Neural progenitor cell (in vitro differentiated cells): ENCODE measurements around the gene LCK. TPM values are rescaled to one million over a fixed set of nuclear protein-coding genes. Genes with fewer than 3 reads are reported as not detected.

Experiments used
- DNase-seq: peaks from one replicate; pipeline ENCODE4 v3.0.0-alpha.2; 2016; ENCODE audit warnings: low spot score
- H2AFZ ChIP-seq: fragments of 200-600 bp; sonication (generic); replicated peaks from 2 replicates; pipeline ENCODE4 v1.6.1; 2016; ENCODE audit warnings: antibody characterized with exemption
- H3F3A ChIP-seq: fragments of 200-600 bp; sonication (generic); 2 replicates; pipeline ENCODE4 v1.6.1; 2016; ENCODE audit warnings: antibody characterized with exemption, low read depth
- H3K27ac ChIP-seq: fragments of 200-600 bp; sonication (generic); 2 replicates; pipeline ENCODE4 v1.5.1; 2016; ENCODE audit warnings: mild to moderate bottlenecking
- H3K27me3 ChIP-seq: fragments of 200-600 bp; sonication (generic); 2 replicates; pipeline ENCODE4 v1.6.1; 2016; ENCODE audit warnings: mild to moderate bottlenecking, moderate library complexity
- H3K36me3 ChIP-seq: fragments of 200-600 bp; sonication (generic); 2 replicates; pipeline ENCODE4 v1.5.1; 2016
- H3K4me1 ChIP-seq: fragments of 200-600 bp; sonication (generic); 2 replicates; pipeline ENCODE4 v1.6.1; 2016; ENCODE audit warnings: mixed run types
- H3K4me2 ChIP-seq: fragments of 200-600 bp; sonication (generic); 2 replicates; pipeline ENCODE4 v1.6.1; 2016
- H3K4me3 ChIP-seq: fragments of 200-600 bp; sonication (generic); 2 replicates; pipeline ENCODE4 v1.5.1; 2016
- H3K79me2 ChIP-seq: fragments of 200-600 bp; sonication (generic); 2 replicates; pipeline ENCODE4 v1.6.1; 2016; ENCODE audit warnings: low read depth
- H3K9ac ChIP-seq: fragments of 200-600 bp; sonication (generic); 2 replicates; pipeline ENCODE4 v1.6.1; 2016
- H3K9me3 ChIP-seq: fragments of 200-600 bp; sonication (generic); 2 replicates; pipeline ENCODE4 v1.5.1; 2016; ENCODE audit warnings: low read depth
- H4K20me1 ChIP-seq: fragments of 200-600 bp; sonication (generic); 2 replicates; pipeline ENCODE4 v1.6.1; 2016; ENCODE audit warnings: low read depth
- H3K27ac Mint-ChIP-seq: 3 replicates; pipeline ENCODE4 v1.8.0; 2021; ENCODE audit warnings: mixed read lengths
- H3K27me3 Mint-ChIP-seq: 2 replicates; pipeline ENCODE4 v1.8.0; 2022; ENCODE audit warnings: low read depth, mild to moderate bottlenecking, inconsistent platforms, moderate library complexity, mixed read lengths; ENCODE audit not compliant: insufficient read depth
- H3K36me3 Mint-ChIP-seq: 3 replicates; pipeline ENCODE4 v1.8.0; 2021; ENCODE audit warnings: mixed read lengths
- H3K4me1 Mint-ChIP-seq: 3 replicates; pipeline ENCODE4 v1.8.0; 2021; ENCODE audit warnings: mixed read lengths
- H3K4me3 Mint-ChIP-seq: 3 replicates; pipeline ENCODE4 v1.8.0; 2021; ENCODE audit warnings: mild to moderate bottlenecking, moderate library complexity, mixed read lengths
- H3K9me3 Mint-ChIP-seq: 3 replicates; pipeline ENCODE4 v1.8.0; 2020; ENCODE audit warnings: mixed read lengths
- EZH2 ChIP-seq: fragments of 200-600 bp; sonication (generic); IDR thresholded peaks from 2 replicates; pipeline ENCODE4 v1.6.1; 2017; ENCODE audit warnings: antibody characterized with exemption, mild to moderate bottlenecking, moderate library complexity
- EZH2phosphoT487 ChIP-seq: fragments of 200-600 bp; sonication (generic); IDR thresholded peaks from 2 replicates; pipeline ENCODE4 v1.6.1; 2017; ENCODE audit warnings: antibody characterized with exemption
- total RNA-seq: library from RNA; depleted of rRNA; stranded (reverse); fragments of >200 nt; gene quantifications from 2 replicates; pipeline ENCODE4 v1.2.3, GENCODE V29; 2015; ENCODE audit warnings: low replicate concordance
- TF ChIP-seq, protein P1 (sequence below): fragments of 200-600 bp; sonication (generic); IDR thresholded peaks from 2 replicates; pipeline ENCODE4 v1.5.1; 2017; ENCODE audit warnings: antibody characterized with exemption, mild to moderate bottlenecking

Gene LCK
- total RNA-seq, 1 donor from 2014 or later = 0.32 TPM

DNA sequence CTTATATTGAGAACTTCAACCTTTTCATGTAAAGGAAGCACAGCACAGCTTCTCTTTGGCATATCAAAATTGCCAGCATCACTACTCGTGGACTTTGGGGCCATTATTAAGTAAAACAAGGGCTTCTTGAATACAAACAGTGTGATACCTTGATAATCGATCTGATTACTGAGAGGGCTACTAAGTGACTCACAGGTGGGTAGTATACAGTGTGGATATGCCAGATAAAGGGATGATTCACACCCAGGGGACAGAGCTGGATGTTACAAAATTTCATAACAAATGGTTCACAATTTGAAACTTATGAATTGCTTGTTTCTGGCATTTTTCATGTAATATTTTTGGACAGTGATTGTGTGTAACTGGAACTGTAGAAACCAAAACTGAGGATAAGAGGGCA is 56.3 kb downstream of the LCK start:
- Histone ChIP-seq H3K4me2 (no peak overlapping the region), H3K9me3 (no peaks in the 10 kb centered on the region), H3K27me3 (no peaks in the 10 kb centered on the region), H3F3A (peaks cover 7% of the 10 kb centered on the region), H3K9ac (no peak overlapping the region), H4K20me1 (peaks cover 58% of the 10 kb centered on the region), H3K79me2 (peaks cover 82% of the 10 kb centered on the region), H3K27ac (no peak overlapping the region), H2AFZ (no peak overlapping the region), H3K4me3 (no peak overlapping the region), H3K36me3 (peaks cover 19% of the 10 kb centered on the region), H3K4me1 (no peaks in the 10 kb centered on the region)
- Mint-ChIP-seq H3K4me1 (peaks cover 8% of the 10 kb centered on the region), H3K27ac (no peak overlapping the region), H3K27me3 (no peaks in the 10 kb centered on the region), H3K36me3 (peaks cover 26% of the 10 kb centered on the region), H3K9me3 (peaks cover 5% of the 10 kb centered on the region), H3K4me3 (no peak overlapping the region)
- DNase-seq = no peak
- TF ChIP-seq, protein P1, sequence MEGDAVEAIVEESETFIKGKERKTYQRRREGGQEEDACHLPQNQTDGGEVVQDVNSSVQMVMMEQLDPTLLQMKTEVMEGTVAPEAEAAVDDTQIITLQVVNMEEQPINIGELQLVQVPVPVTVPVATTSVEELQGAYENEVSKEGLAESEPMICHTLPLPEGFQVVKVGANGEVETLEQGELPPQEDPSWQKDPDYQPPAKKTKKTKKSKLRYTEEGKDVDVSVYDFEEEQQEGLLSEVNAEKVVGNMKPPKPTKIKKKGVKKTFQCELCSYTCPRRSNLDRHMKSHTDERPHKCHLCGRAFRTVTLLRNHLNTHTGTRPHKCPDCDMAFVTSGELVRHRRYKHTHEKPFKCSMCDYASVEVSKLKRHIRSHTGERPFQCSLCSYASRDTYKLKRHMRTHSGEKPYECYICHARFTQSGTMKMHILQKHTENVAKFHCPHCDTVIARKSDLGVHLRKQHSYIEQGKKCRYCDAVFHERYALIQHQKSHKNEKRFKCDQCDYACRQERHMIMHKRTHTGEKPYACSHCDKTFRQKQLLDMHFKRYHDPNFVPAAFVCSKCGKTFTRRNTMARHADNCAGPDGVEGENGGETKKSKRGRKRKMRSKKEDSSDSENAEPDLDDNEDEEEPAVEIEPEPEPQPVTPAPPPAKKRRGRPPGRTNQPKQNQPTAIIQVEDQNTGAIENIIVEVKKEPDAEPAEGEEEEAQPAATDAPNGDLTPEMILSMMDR = no peak
- TF ChIP-seq EZH2phosphoT487 = no peak
- TF ChIP-seq EZH2 = no peak

DNA sequence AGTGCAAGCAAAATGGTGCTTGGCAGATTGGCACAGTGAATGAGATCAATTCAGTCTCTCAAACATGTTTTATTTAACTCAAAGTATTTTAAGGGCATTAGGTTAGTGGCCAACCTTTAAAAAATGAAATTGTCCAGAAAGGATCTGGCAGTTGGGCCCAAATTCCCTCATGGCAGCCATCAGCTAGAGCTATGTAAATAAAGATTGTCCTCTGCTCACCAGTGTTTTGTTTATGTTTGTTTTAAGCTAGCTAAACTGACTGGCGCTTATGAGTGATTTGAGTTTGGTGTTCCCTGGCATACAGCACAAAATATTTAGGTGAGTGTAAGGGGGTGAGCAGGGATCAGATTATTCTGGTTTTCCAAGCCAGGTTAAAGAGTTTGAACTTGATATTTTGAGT is 58.9 kb downstream of the LCK start:
- Histone ChIP-seq H3K27ac (no peak overlapping the region), H2AFZ (no peak overlapping the region), H3K4me2 (no peak overlapping the region), H3K27me3 (no peaks in the 10 kb centered on the region), H3K4me1 (no peaks in the 10 kb centered on the region), H3K36me3 (peaks cover 4% of the 10 kb centered on the region), H3F3A (peaks cover 10% of the 10 kb centered on the region), H3K79me2 (peaks cover 92% of the 10 kb centered on the region), H3K9ac (no peak overlapping the region), H4K20me1 (peaks cover 77% of the 10 kb centered on the region), H3K9me3 (no peaks in the 10 kb centered on the region), H3K4me3 (no peak overlapping the region)
- Mint-ChIP-seq H3K27ac (no peak overlapping the region), H3K27me3 (no peaks in the 10 kb centered on the region), H3K9me3 (peaks cover 3% of the 10 kb centered on the region), H3K36me3 (peaks cover 12% of the 10 kb centered on the region), H3K4me3 (no peak overlapping the region), H3K4me1 (peaks cover 8% of the 10 kb centered on the region)
- DNase-seq = no peak
- TF ChIP-seq EZH2 (no peak), EZH2phosphoT487 (no peak)
- TF ChIP-seq, protein P1 = no peak

DNA sequence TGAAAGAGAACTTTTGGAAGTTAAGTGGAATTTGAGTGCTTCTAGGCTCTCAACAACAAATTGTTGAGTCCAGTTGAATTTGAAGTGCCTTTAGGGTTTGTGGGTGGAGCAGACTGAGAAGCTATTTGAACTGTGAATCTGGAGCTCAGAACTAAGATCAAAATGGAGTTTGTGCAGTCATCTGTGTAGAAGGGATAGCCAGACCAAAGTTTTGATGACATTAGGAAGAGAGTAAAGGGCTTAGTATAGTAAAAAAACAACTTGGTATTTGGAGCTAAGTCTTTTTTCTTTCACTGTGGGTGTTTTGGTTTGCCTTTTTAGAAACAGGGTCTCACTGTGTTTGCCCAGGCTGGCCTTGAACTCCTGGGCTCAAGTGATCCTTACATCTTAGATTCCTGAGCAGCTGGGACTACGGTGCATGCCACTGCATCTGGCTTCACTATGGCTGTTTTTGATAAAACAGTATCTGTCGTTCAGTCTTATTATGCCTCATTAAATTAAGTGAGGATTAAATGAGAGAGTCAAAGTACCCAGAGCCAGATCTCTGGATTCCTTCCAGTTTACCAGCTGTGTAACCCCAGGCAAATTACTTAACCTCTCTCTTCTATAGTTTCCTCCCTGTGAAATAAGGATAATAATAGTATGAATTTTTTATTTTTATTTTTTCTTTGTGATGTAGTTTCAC is 60.8 kb downstream of the LCK start:
- TF ChIP-seq EZH2phosphoT487 = no peak
- TF ChIP-seq EZH2 = no peak
- Mint-ChIP-seq H3K9me3 (no peaks in the 10 kb centered on the region), H3K4me3 (no peak overlapping the region), H3K27me3 (no peaks in the 10 kb centered on the region), H3K27ac (no peak overlapping the region), H3K4me1 (peaks cover 8% of the 10 kb centered on the region), H3K36me3 (peaks cover 6% of the 10 kb centered on the region)
- Histone ChIP-seq H3K36me3 (no peaks in the 10 kb centered on the region), H3K79me2 (peaks cover 77% of the 10 kb centered on the region), H3K9ac (no peak overlapping the region), H3K27ac (no peak overlapping the region), H3K9me3 (no peaks in the 10 kb centered on the region), H3F3A (peaks cover 17% of the 10 kb centered on the region), H3K27me3 (no peaks in the 10 kb centered on the region), H4K20me1 (peaks cover 82% of the 10 kb centered on the region), H3K4me2 (no peak overlapping the region), H2AFZ (no peak overlapping the region), H3K4me3 (no peak overlapping the region), H3K4me1 (no peaks in the 10 kb centered on the region)
- no peak for DNase-seq

DNA sequence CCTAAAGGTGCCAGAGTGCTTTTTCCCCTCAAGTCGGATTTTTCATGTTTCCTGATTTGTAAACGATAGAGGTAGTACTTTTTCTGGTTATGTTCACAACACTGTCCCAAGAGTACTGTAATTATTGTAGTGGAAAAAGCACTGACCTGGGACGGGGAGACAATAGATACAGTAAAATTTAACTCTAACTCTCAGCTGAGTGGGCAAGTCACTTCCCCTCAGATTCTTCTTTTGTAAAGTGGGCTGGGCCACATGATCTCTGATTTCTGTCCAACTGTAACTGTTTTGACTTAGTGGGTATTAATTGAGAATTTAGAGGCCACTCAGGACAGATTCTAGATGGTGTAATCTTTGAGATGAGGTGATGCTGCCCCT is 65.8 kb downstream of the LCK start:
- no peak for DNase-seq
- Histone ChIP-seq H2AFZ (no peak overlapping the region), H4K20me1 (peaks cover 41% of the 10 kb centered on the region), H3F3A (peaks cover 14% of the 10 kb centered on the region), H3K4me3 (no peak overlapping the region), H3K27ac (no peak overlapping the region), H3K4me1 (no peaks in the 10 kb centered on the region), H3K27me3 (no peaks in the 10 kb centered on the region), H3K36me3 (no peaks in the 10 kb centered on the region), H3K4me2 (no peak overlapping the region), H3K79me2 (peaks cover 30% of the 10 kb centered on the region), H3K9me3 (no peaks in the 10 kb centered on the region), H3K9ac (no peak overlapping the region)
- TF ChIP-seq EZH2phosphoT487 (no peak), EZH2 (no peak)
- TF ChIP-seq, protein P1 = no peak
- H3K4me1 Mint-ChIP-seq = no peaks in the 10 kb centered on the region
- no peak overlapping the region for H3K27ac Mint-ChIP-seq
- peaks cover under 1% of the 10 kb centered on the region for H3K27me3 Mint-ChIP-seq
- no peaks in the 10 kb centered on the region for H3K9me3 Mint-ChIP-seq
- H3K36me3 Mint-ChIP-seq = peaks cover 2% of the 10 kb centered on the region
- no peak overlapping the region for H3K4me3 Mint-ChIP-seq
